NCI-H2081 treated with DMSO at 0.1 percent for 48 hours (cell line): ENCODE data around the gene MS4A14.
"Not testable (repeated sequence)": the region's sequence is repeated elsewhere in the genome, so short reads cannot be mapped to it uniquely, and the experiment has no call there.

Experiments used
- DNase-seq: peaks from one replicate; lab custom pipeline; 2025; lab: John Stamatoyannopoulos, UW

Gene MS4A14, protein sequence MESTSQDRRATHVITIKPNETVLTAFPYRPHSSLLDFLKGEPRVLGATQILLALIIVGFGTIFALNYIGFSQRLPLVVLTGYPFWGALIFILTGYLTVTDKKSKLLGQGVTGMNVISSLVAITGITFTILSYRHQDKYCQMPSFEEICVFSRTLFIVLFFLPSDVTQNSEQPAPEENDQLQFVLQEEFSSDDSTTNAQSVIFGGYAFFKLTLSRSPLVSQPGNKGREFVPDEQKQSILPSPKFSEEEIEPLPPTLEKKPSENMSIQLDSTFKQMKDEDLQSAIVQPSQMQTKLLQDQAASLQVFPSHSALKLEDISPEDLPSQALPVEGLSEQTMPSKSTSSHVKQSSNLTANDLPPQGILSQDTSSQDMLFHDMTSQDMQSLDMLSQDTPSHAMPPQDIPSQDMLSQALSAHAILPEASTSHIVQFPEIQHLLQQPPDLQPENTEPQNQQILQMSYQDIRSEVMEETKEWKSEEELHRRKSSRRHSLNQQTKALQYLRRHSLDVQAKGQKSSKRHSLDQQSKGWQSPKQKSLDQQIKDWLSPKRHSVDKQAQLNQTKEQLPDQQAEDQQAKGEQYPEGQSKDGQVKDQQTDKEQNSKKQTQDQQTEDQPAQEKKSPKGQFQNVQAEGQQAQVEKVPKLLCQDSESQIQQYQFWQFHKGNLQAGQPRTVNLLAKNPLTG

DNA sequence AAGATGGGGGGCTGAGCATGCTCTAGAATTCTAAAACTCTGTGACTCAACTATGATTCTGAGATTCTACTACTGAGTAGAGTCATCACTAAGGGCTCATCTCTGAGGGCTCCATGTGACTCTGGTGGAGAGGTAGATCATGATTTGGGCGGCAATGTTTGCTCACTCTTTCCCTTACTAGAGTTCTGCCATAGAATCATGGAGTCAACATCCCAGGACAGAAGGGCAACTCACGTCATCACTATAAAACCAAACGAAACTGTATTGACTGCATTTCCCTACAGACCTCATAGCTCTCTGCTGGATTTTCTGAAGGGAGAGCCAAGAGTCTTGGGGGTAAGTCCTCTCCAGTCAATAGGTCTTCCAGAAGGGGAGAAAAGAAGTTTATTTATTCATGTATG is at the start of gene MS4A14:
Gene MS4A14, plus strand, starts transcription at position 78 of the 400 bp plus-strand sequence. Its CDS starts 120 bp downstream, at position 198.
- no peak for DNase-seq

DNA sequence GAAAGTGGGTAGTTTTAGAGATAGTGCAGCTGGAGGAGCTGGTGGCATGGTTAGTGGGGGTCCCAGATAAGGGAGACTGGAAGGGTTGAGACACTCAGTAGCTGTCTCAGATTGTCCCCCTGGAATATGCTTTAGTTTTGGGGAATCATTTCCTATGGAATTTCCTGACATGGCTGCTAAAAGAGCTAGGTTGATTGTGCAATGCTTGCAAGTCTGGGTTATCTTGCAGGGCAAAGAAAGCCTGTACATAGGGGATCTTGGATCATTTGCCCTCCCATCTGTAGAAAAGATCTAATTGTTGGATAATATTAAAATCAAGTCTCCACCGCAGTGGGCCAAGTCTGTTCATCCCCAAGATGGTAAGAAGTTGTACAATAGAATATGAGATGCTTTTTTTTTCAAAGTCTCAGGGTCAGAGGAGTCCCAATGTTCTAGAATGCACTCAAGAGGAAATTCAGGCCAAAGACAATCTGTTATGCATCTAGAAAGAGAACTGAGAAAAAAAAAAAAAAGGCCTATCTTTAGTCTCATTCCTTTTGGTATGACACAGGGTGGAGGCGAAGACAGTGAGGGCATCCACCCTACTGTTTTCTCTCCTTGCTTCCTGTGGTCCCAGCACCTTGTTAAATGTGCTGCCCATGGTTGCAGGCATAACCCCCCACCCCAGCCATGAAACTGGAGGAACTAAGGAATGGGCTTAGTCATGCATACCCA is 49.0 kb upstream of the MS4A14 start:
- DNase-seq: no peak

DNA sequence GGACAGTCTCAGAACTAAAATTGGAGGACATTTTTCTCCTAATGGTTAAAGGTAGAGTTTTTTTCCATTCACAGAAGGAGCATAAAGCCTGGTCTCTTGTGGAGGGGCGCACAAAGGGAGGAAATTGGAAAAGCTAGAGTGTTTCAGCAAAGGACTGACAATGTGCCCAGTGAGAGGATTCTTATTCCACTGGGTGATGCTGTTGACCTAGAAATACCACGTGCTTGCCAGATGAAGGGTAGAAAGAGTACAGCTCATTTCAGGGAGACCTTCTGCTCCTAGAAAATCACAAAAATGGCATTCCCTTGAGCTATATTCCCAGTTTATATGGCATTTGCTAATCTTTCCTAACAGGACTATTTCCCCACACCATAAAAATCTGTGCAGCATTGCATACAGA is 48.1 kb upstream of the MS4A14 start:
- no peak for DNase-seq

DNA sequence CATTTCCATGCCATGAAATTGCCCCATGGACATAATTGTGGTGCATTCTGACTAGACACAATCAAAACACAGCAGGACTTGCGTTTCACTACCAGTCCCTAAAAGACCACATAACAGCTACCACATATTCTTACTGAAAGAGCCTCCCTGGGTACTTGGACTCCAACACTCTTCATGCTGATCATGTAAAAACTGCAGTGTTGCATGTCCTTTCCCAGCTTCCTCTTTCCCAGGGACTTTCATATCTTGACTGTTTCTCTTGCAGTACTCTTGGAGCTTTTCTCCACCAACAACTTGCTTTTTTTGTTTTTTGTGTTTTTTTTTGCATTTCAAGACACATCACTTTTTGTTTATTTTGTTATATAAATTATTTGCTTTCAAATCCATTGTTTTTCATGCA is 46.3 kb upstream of the MS4A14 start:
- no peak for DNase-seq

DNA sequence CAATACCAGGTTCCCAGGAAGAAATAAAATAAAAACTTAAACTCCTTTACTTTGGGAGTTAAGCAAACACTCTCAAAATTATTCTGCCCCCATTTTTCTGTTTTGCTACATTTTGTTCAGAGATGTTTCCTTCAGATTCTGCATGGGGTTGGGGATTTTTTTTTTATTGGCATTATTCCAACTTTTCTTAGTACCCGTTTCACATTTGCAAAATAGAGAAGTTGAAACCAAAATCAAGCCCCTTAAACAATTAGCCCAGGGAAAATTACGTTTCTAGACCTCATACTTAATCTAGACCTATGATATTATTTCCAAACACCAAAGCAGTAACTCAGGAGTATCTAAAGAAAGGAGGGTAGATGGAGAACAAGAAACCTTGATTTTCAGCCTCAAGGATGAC is 38.5 kb upstream of the MS4A14 start:
- no peak for DNase-seq

DNA sequence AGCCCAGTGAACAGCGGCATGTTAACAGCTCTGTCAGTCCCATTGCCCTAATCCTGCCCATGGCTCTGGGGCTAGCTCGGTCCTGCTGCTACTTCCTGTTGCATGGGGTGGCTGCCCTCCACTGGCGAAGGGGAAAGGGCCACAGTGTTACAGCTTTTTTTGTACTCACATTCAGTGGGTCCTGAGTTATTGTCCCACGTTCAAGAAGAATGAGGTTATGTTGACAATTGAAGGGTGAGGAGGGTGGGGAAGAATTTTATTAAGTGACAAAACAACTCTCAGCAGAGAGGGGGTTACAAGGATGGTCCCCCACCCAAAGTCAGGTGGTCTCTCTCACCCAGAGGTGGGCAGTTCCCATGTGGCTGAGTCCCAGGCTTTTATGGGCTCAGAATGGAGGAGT is 35.6 kb upstream of the MS4A14 start:
- no peak for DNase-seq

DNA sequence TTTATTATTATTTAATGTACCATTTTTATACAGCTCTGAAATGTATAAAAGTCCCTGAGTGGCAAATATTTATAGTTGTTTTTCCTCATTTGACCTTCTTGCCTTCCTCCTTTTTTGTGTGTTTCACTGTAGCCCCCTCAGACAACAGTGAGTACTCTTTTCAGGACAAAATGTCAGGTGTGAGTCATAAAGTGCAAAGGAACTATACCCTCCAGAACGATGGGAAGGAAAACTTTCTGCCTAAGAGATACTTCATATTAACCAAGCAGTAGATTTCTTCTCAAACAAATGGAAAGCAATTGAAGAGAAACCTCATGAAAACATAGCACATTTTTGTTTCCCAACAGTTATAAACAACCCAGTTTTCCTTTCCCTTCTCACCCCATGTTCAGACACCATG is 34.0 kb upstream of the MS4A14 start:
- no peak for DNase-seq

DNA sequence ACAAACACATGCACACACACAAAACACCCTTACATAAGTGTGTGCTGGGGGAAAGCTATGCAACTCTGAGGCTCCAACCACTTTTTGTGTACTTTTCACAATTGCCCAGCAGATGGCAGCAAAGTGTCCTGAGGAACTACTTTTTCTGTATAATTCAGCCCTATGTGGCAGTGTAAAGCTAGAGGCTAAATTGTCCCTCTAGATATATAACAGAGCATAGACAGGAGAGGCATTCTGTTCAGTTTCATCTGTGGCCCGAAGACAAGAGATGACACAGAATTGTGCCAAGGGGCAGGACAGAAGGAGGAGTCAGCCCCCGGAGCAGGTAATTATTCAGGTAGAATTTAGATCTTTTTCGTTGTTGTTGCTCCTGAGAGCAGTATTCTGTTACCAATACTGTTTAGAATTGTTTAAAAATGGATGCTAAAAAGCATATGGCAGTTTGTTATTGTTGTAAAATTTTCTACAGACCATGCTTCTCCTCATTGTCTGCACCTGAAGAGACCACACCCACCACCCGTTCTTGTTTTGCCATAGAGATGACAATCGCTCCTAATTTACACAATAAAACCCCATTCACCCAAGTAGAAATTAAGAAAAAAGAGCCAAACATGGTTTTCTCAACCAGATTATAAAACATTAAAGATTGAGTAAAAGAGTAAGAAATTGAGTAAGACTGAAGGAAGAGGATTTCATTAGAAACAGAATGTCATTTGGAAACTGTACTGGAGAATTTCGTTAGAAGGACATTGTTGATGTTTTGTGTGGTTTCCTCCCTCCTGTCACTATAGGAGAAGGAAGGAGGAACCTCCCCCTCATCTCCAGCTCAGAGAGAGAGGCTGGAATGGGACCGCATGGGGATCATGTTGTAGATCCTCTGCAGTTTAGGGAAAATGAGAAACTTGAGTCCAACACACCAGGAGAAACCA is 32.5 kb upstream of the MS4A14 start:
- peak; percentile 39 for DNase-seq

DNA sequence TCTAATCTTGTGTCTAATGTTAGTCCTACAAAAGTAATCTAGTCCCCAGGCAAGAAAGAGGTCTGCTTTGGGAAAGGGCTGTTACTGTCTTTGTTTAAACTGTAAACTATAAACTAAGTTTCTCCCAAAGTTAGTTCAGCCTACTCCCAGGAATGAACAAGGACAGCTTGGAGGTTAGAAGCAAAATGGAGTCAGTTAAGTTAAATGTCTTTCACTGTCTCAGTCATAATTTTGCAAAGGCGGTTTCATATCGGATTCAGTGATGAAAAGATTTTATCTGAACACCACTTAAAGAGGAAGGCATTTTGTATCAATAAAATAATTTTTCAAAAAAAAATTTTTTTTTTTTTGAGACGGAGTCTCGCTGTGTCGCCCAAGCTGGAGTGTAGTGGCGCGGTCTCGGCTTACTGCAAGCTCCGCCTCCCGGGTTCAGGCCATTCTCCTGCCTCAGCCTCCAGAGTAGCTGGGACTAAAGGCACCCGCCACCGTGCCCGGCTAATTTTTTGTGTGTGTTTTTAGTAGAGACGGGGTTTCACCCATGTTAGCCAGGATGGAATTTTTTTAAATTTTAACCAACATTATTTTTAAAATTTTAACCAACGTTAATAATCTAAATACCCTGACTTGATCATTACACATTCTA is 29.9 kb upstream of the MS4A14 start:
- not testable (repeated sequence) for DNase-seq

DNA sequence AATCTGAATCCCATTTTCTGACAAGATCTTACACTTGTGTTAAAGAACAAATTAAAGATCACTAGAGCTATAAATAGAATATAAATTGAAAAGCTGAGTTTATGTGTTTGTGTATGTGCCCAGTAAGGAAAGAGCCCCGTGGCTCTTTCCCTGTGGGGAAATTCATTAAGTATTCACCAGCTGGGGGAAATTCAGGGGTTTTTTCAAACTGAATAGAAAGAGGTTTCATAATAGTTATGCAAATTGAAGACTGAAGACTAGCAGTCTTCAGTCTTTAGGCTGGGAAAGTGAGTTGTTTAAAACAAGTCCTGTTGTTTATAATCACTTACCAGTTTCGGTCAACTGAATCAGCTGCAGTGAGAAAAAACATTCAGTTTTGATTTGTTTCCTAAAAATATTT is 29.2 kb upstream of the MS4A14 start:
- DNase-seq: no peak

DNA sequence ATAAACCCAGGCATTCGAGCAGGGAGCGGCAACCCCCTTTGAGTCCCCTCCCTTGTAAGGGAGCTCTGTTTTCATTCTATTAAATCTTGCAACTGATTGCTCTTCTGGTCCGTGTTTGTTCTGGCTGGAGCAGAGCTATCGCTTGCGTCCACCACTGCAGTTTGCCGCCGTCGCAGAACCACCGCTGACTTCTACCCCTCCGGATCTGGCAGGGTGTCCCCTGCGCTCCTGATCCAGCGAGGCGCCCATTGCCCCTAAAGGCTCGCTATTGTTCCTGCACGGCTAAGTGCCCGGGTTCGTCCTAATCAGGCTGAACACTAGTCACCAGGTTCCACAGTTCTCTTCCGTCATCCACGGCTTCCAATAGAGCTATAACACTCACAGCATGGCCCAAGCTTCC is 28.4 kb upstream of the MS4A14 start:
- no peak for DNase-seq

DNA sequence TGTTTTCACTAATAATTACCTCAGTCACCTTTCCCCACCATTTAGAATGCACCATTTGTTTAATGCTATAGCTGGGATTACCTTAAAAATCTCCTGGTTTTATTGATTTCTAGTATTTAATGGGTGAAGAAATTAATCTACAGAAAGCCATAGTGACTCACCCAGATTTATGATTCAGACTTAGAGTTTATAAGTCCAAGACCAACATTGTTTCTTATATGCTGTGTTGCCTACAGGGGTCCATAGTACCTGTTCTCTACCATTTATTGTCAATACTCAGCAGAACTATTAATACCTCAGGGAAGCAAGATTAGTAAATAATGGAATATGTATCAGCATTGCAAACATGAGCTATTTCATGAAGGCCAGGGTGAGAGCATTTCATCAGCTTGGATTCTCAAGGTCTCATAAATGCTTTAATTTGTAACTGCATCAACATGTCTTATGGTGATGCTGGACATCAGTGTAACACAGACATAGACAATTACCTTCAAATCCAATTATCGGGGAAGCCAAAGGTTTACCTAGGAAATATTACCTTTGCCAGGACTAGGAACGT is 25.9 kb upstream of the MS4A14 start:
- DNase-seq: no peak

DNA sequence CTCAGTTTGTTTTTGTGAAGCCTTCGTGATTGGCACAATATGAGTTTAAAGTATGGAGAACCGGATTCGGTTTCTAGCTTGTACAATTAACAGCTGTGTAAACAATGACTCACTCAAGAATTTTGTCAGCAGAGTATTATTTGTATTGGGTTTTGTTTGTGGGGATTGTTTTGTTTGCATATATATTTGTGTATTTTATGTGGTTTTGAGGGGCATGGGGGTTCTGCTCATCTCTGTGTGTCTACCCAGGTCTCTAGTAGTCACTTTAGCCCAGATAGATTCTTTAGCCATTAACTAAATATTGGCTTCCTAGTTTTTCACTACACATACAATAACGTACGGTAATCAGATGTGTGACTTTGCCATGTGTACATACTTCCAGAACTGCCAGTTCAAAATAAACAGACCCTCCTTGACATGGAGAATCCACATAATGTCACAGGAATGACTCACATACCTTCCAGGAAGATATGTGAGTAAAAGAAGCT is 25.4 kb upstream of the MS4A14 start:
- DNase-seq: peak; percentile 42

DNA sequence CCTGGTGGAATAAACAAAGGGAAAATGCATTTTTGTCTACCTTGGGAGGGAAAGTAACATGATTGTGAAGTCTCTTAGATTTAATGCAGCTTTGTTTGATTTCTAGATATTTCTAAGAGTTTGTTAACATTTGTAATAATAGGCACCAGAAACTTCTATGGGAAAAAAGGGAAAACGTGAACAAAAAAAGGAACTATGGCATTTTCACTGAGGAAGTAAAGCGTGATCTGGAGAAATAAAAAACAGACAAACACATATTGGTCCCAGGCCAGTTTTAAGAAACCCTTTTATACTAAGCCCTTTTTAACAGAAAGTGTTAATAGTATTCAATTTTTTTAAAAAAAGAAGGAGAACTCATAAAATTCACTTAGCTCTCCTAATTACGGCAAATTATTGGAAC is 24.9 kb upstream of the MS4A14 start:
- no peak for DNase-seq

DNA sequence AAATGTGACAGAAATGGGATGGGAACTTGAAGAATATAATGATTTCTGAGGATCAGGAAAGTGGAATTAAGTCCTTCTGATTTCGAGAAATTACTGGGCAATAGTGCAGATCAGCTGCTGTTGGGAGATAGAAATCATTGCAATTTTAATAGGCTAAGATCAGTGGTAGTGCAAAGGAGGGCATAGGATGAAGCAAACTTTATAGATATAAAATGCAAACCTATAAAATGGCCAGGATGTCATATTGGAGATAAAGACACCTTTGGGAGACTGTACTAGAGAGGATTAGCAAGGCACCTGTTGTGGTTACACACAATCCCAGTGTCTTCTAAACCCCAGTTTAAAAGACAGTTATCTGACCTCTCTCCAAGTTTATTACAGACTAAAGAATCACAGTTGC is 24.4 kb upstream of the MS4A14 start:
- DNase-seq: no peak

DNA sequence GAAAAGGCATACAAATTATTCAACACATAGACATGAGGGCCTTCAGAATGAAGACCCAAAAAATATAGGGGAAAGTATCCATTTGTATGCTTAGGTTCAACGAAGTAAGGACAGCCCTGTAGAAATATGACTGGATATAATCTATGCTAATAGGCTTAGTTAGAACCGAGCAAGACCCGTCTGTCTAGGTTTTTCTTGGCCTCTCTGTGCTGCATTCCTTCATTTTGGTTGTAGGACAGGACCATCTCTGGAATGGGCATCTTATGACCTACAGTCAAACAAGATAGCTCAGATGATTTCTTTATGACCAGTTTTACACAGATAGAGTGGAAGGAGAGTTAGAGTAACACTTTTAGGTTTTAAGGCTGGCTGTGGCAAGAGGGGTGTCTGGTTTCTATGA is 23.5 kb upstream of the MS4A14 start:
- DNase-seq: no peak

DNA sequence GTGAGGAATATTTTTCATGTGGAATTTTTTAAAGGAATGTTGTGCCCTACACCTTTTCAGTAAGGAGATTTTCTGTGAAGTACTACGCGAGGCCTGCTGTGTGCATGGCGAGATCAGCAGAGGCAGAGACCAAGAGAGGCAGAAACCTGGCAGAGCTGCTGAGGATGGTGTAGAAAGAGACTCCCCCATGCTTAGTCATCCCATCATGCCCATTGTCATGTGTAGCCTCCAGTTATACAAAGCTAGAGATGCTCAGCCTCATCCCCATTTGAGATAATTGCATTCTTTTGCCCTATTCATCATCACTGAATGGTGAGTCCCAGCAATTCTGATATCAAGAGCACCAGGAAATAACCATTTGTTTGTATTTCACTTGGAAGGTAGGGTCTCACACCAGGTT is 20.9 kb upstream of the MS4A14 start:
- no peak for DNase-seq

DNA sequence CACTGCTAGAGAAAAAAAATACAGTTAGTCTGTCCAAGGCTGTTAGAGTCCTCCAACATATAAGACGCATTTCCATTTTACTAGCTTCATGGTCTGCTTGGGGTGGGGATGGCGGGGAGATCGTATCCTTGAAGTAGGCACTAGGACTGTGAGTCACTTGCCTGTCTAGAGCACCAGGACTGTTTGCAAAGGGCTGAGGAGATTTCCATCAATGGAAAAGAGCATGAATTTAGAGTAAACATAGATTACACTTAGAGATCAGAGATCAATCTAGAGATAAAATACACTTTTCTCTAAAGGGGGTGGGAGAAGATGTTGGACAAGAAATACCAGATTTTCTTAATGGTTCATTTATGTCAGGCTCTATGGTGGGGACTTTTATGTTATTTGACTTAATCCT is 19.7 kb upstream of the MS4A14 start:
- no peak for DNase-seq

DNA sequence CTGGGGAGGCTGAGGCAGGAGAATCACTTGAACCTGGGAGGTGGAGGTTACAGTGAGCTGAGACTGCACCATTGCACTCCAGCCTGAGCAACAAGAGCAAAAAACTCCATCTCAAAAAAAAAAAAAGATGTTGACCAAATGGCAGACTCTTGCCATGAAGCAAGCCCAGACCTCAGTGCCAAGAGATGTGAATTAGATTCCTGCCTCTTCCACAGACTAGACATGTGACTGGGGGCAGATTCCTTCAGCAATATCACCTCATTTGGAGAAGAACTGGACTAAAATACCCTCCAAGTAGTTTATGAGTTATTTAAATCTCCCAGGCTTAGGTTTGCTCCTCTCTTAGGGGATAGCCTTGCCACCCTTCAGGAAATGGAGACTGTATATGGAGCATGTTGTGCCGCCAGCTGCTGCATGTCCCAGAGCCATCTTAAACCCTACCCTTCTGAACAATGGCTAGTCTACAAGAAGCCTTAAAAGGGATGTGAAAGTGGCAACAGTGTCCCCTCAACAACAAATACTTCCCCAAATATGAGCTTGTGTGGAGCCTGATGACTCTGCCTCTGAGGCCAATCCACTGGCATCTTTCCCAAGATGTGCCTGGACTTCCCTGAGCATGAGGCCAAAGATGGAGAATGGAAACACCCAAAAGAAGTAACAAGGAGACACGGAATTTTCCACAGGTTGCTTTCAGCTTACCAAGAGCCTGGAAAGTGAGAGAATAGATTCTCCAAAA is 18.7 kb upstream of the MS4A14 start:
- no peak for DNase-seq

DNA sequence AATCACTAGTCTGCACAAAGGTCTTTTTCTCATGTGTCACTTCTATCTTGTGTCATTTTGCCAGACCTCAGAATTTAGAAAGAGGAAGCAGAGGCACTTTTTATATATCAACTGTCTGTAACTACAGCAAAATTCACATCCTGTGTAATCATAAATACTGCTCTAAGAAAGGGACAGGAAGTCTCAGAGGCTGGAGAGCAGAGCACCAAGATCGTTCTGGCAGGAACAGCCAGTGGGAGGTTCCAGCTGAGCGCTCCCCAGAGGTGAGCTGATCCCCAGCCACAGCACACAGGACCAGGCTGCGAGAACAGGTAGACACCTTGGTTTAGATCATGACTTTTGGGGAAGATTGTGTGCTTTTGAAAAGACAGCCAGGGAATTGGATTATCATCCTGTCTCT is 17.9 kb upstream of the MS4A14 start, which contains the start of gene MS4A7:
Gene MS4A7, plus strand, starts transcription at position 179 of the 400 bp plus-strand sequence. CDS start 4,610 bp downstream, outside the sequence.
- no peak for DNase-seq
